NT2/D1 (cell line): Measurements from ENCODE around the gene GCLC.

Source experiments
- YY1 ChIP-seq: IDR thresholded peaks from 2 replicates; pipeline ENCODE4 v1.6.1; 2011; ENCODE audit not compliant: insufficient read length, insufficient read depth
- ZNF274 ChIP-seq: IDR thresholded peaks from 2 replicates; pipeline ENCODE4 v1.6.1; 2011; ENCODE audit warnings: mild to moderate bottlenecking, low read depth, low read length

DNA sequence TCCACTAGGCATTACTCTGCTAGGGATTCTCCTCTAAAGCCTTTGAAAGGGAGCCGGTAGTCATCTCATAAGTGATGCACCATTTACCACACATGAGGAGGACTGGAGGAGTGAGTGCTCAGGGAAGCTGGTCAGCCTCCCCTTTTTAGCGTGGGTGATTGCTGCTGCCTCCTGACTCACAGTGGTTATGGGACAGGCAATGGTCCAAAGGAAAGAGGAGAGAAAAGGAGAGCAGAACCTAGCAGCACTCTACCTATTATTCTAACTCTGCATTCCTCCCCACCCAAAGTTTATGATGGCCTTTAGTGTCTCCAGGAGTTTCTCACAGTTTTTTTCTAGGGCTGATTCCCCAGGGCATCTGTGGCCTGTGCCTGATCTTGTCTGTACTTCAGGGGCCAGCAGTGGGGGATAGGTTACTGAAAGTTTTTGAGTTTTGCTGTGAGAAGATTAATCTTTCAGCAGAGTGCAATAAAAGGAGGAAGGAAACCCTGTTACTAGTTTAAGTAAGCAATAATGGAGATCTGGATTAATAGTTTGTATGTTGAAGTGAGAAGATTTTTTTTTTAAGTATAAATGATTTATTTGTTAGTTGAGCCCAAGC lies 36.4 kb upstream of the GCLC start:
- TF ChIP-seq ZNF274 (no peak), YY1 (no peak)
